Measurements from ENCODE around the gene SH3RF3. TPM values are rescaled to one million over a fixed set of nuclear protein-coding genes. Genes with fewer than 3 reads are reported as not detected.

SH3RF3 gene
- total RNA-seq, 2 donors from 2014 or later = 37.4 to 61.7 TPM

DNA sequence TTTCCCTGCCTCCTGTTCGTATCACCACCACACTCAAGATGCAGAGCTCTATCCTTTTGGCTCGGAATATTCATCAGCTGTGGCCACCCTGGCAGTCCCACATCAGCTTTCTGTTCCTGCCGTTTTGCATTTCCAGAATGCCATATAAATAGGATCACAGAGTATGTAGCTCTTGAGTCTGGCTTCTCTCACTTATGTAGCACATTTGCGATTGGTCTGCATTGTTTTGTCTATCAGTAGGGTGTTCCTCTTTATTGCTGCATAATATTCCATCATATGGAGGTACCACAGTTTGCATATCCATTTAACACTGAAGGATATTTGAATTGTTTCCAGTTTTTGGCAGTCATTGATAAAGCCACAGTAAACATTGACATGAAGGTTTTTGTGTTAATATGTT, 104.6 kb downstream of the SH3RF3 start:
- Histone ChIP-seq H3K4me1 (ENCODE audit: control insufficient read depth in 1 of 2, low read depth in 2 of 2) (peaks cover 39 to 74% of the 10 kb centered on the region in 2 donors), H3K4me3 (no peak overlapping the region), H3K9me3 (no peaks in the 10 kb centered on the region), H3K27me3 (replicated peaks; ENCODE audit: insufficient read depth) (no peaks in the 10 kb centered on the region), H3K36me3 (no peaks in the 10 kb centered on the region), H3K27ac (no peak overlapping the region)
- DNase-seq (ENCODE audit: low spot score) (no peak), ATAC-seq (ENCODE audit: insufficient number of reproducible peaks, low FRiP score, low read depth) (no peak)
- TF ChIP-seq, protein P1, sequence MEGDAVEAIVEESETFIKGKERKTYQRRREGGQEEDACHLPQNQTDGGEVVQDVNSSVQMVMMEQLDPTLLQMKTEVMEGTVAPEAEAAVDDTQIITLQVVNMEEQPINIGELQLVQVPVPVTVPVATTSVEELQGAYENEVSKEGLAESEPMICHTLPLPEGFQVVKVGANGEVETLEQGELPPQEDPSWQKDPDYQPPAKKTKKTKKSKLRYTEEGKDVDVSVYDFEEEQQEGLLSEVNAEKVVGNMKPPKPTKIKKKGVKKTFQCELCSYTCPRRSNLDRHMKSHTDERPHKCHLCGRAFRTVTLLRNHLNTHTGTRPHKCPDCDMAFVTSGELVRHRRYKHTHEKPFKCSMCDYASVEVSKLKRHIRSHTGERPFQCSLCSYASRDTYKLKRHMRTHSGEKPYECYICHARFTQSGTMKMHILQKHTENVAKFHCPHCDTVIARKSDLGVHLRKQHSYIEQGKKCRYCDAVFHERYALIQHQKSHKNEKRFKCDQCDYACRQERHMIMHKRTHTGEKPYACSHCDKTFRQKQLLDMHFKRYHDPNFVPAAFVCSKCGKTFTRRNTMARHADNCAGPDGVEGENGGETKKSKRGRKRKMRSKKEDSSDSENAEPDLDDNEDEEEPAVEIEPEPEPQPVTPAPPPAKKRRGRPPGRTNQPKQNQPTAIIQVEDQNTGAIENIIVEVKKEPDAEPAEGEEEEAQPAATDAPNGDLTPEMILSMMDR (IDR thresholded peaks at IDR 0.05) = no peak

- ATAC-seq (ENCODE audit: insufficient number of reproducible peaks, low FRiP score, low read depth) = no peak
Measured at GRCh38 chr2:109234355-109234754, 105.3 kb downstream of the SH3RF3 start.

DNA sequence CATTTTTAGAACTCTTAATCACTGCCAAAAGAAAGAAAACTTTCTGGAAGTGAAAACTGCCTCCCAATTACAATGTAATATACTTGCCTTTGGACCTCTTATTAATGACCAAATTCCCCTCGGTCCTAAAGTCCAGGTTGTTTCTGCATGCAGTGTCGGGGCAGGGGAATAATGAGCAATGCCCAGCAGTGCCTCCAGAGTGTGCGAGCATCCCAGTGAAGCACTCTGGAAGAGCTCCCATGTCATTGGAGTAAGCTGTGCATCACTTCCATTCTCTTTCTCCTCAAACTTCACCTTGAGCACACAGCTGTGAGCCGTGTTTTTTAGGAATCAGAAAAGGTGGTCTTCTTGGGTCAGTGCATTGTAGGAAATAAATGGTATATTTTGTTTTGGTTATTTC, 107.1 kb downstream of the SH3RF3 start:
- Histone ChIP-seq H3K36me3 (no peaks in the 10 kb centered on the region), H3K27me3 (replicated peaks; ENCODE audit: insufficient read depth) (no peaks in the 10 kb centered on the region), H3K9me3 (no peaks in the 10 kb centered on the region), H3K4me3 (no peak overlapping the region), H3K27ac (no peak overlapping the region), H3K4me1 (ENCODE audit: control insufficient read depth in 1 of 2, low read depth in 2 of 2) (peaks cover 45 to 79% of the 10 kb centered on the region in 2 donors)
- TF ChIP-seq, protein P1 (IDR thresholded peaks at IDR 0.05) = no peak
- no peak for DNase-seq (ENCODE audit: low spot score)
- no peak for ATAC-seq (ENCODE audit: insufficient number of reproducible peaks, low FRiP score, low read depth)

More at GRCh38 chr2:109234355-109234754, 105.3 kb downstream of the SH3RF3 start:
- Histone ChIP-seq H3K27ac (no peak overlapping the region), H3K9me3 (no peaks in the 10 kb centered on the region), H3K27me3 (replicated peaks; ENCODE audit: insufficient read depth) (no peaks in the 10 kb centered on the region), H3K4me1 (ENCODE audit: control insufficient read depth in 1 of 2, low read depth in 2 of 2) (peaks cover 46 to 74% of the 10 kb centered on the region in 2 donors), H3K36me3 (no peaks in the 10 kb centered on the region), H3K4me3 (no peak overlapping the region)
- no peak for DNase-seq (ENCODE audit: low spot score)
- TF ChIP-seq, protein P1 (IDR thresholded peaks at IDR 0.05) = no peak

GRCh38 chr2:109237792-109238191, 108.8 kb downstream of the SH3RF3 start:
- DNase-seq (ENCODE audit: low spot score) (no peak), ATAC-seq (ENCODE audit: insufficient number of reproducible peaks, low FRiP score, low read depth) (no peak)
- Histone ChIP-seq H3K27me3 (replicated peaks; ENCODE audit: insufficient read depth) (no peaks in the 10 kb centered on the region), H3K36me3 (no peaks in the 10 kb centered on the region), H3K4me1 (ENCODE audit: control insufficient read depth in 1 of 2, low read depth in 2 of 2) (peaks cover 55 to 81% of the 10 kb centered on the region in 2 donors), H3K4me3 (no peak overlapping the region), H3K27ac (peak overlapping the region in 1 of 2 donors; percentile 28), H3K9me3 (no peaks in the 10 kb centered on the region)
- TF ChIP-seq, protein P1 (IDR thresholded peaks at IDR 0.05) = no peak

DNA sequence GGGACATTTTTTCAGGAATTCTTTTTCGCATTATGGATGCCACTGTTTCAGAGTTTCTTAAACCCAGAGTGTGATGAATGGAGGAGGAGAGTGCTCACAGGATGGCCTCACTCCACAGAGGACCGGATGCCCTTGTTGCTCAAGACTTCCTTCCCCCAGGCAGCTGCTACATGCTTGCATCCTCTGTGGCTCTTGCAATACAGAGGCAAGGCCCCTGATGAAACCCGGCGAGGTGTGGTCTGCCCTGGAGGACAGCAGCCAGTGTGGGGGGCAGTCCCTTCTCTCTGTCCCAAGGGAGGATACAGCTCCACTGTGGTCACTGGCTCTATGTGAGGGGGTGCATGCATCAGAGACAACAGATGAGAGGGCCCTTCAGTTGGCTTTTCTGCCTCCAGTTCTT, 109.6 kb downstream of the SH3RF3 start:
- ATAC-seq (ENCODE audit: insufficient number of reproducible peaks, low FRiP score, low read depth) (no peak), DNase-seq (ENCODE audit: low spot score) (peak; percentile 41)
- Histone ChIP-seq H3K36me3 (no peaks in the 10 kb centered on the region), H3K9me3 (no peaks in the 10 kb centered on the region), H3K27me3 (replicated peaks; ENCODE audit: insufficient read depth) (no peaks in the 10 kb centered on the region), H3K4me3 (no peak overlapping the region), H3K27ac (peak overlapping the region; percentile 28 to 75), H3K4me1 (ENCODE audit: control insufficient read depth in 1 of 2, low read depth in 2 of 2) (peaks cover 62 to 89% of the 10 kb centered on the region in 2 donors)
- TF ChIP-seq, protein P1 (IDR thresholded peaks at IDR 0.05) = no peak

All from thoracic aorta (tissue), 2 donors.